Activated CD4-positive, alpha-beta T cell treated with anti-CD3 and anti-CD28 coated beads, Interleukin-2, amount 50 U/mL, for 24 hours (primary cell): Measurements from ENCODE around the gene EXOC3L1.

Source experiments
- DNase-seq, 2 donors: peaks; one replicate each; pipeline ENCODE4 v3.0.0-alpha.2; 2020; ENCODE audit warnings: low read depth in 1 of 2, low spot score in 1 of 2

Gene EXOC3L1

DNA sequence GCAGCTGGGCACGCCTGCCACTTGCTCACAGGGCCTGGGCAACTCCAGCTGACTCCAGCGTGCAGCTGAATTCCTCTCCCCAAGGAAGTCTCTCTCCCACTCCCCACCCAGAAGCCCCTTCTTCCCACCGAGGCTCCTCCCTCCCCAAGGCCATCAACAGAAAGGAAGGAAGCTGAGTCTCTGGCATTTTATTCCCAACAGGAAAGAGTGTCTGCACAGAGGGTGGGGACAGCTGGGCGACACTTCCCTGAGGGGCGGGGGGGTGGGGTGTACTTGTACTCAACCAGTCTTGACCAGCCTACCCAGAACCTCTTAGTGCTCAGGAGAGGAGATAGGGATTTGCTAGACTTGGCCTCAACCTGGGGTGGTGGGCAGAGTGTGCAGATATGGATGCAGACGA lies at the start of gene EXOC3L1:
Gene EXOC3L1, minus strand, starts transcription at position 96 of the 400 bp plus-strand sequence. CDS start 460 bp downstream, outside the sequence.
- DNase-seq: no peak

- no peak for DNase-seq
Observed at GRCh38 chr16:67238806-67239470, 49.0 kb upstream of the EXOC3L1 start.

GRCh38 chr16:67238278-67238575 lies 48.3 kb upstream of the EXOC3L1 start:
- DNase-seq: no peak

DNA sequence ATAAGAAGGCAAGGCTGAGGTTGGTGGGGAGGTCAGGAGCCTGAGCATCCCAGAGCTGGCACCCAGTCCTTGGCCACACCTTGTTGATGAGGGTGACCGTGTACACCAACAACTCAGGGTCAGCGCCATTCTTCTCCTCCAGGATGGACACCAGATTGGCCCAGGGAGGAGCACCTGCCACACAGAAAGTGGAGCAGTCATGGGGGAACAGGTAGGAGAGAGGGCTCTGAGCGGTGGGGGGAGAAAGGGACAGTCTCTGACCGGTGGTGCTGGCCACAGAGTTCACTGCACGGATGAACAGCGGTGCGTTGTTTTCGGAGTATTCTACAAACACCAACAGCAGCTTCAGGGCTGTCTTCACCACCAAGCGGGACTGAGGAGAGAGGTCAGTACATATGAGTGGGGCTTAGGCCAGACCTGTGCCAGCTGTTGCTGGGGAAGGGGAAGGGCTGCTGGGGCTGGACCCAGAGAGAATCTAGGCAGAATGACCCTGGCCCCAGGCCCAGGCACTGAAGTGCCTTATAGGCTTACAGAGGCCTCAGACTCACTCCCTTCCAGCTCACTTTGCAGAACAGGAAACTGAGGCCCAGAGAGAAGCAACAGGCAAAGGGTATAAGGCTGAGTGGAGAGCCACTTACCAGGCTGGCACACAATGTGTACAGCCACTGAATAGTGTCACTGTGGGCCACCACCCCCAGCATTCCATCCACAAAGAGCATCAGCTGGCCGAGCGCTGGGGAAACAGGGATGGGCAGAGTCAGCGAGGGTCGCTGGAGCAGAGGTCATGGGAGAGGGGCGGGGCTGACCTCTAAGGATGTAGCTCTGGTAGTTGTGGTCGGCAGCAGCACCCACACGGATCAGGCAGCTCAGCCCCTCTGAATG lies 47.7 kb upstream of the EXOC3L1 start:
- no peak for DNase-seq

DNA sequence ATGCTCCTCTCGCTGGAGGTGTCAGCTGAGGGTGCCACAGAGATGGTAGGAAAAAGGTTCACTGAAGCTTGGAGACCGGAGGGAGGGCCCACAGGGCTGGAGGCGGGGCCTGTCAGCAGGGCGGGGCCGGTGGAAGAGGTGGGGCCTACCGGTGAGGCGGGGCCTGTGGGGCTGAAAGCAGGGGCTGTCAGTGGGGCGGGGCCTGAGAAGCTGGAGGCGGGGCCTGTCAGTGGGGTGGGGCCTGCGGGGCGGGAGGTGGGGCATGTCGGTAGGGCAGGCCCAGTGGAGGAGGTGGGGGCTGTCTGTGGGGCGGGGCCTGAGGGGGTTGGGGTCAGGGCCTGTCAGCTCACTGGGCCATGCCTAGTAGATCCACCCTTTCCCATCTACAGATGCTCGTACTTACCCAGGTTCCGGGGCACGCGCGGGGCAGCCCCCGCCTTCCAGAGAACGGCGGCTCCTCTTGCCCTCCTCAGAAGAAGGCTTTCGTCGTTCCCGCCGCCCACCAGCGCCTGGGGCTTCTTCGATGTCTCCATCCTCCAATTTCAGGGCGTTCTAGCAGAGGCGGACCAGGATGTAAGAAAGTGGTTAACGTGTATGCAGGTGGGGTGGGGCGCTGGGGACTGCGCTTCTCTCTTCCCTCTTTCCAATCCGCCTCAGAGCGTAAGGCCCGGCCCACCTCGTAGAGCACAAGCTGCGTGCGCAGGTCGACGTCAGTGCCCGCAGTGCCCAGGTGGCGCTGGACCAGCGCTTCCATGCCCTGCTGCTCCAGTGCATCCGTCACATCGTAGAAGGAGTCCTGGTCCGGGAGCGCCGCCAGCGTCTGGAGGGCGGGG lies 46.8 kb upstream of the EXOC3L1 start:
- DNase-seq: peak; percentile 65 to 67

DNA sequence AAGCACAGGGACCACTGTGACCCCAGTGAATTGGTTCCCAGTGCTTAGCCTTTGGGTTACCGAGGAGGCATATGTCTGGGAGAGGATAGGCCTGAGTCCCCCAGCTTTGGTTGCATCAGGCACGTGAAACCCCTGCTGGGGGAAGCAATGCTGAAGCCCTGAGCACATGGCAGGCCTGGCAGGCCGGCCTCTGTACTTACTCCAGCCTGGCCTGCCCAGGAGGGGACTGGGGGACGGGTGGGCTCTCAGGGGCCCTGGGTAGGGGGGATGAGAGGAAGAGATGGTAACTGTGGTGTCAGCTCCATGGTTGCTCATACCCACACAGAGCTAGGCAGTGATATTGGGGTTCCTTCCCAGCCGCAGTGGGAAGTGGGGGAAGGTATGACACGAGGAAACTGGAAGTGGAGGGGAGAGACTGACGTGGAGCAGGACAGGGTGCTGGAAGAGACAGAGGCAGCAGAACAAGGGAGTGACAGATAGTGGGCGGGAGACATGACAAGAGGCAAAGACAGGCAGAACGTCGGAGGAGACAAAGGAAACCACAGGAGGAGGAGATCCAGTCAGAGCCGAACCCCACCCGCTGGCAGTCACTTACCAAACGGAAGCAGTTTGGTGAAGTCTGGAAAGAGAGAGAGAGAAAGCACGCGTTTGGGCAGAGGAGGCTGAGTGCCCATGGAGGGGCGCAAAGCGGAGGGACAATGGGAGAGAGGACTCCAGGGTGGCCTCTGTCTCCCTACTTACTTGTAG lies 46.1 kb upstream of the EXOC3L1 start:
- no peak for DNase-seq

GRCh38 chr16:67234180-67234597 lies 44.3 kb upstream of the EXOC3L1 start:
- DNase-seq: no peak

- no peak for DNase-seq
Observed at GRCh38 chr16:67233596-67233995, 43.7 kb upstream of the EXOC3L1 start.

- no peak for DNase-seq
Observed at GRCh38 chr16:67230809-67231660, 41.1 kb upstream of the EXOC3L1 start.

- DNase-seq: no peak
Observed at GRCh38 chr16:67229906-67230808, 40.2 kb upstream of the EXOC3L1 start.

GRCh38 chr16:67228905-67229304 lies 39.0 kb upstream of the EXOC3L1 start:
- DNase-seq: no peak

- DNase-seq: no peak
Observed at GRCh38 chr16:67228034-67228785, 38.3 kb upstream of the EXOC3L1 start.

- DNase-seq: no peak
Observed at GRCh38 chr16:67227567-67227921, 37.6 kb upstream of the EXOC3L1 start.

- peak; percentile 98 to 99 for DNase-seq
Observed at GRCh38 chr16:67226804-67227566, 37.0 kb upstream of the EXOC3L1 start, which contains the start of gene TMEM208. TMEM208 (plus strand) TSS chr16:67227130; CDS start chr16:67227219, 89 bp downstream.

- no peak for DNase-seq
Observed at GRCh38 chr16:67226295-67226803, 36.4 kb upstream of the EXOC3L1 start.

DNA sequence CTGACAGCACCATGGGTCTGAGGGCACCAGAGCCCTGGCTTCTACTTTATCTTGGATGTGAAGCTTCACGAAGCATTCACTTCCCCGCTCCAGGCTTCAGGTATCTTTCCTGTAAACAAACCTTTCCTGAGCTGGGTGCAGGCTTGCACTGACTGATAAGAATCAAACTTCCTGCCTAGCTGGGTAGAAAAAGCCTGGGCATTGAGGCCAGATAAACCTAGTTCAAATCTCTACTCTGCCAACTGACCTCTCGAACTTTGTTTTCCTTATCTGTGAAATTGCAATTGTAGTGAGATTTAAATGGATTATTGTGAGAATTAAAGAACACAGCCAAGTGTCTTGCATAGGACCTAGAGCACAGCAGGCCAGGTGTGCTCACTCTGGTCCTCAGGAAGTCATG lies 34.1 kb upstream of the EXOC3L1 start:
- no peak for DNase-seq
